ENCODE measurements around the gene ZXDC. TPM values are rescaled to one million over a fixed set of nuclear protein-coding genes. Genes with fewer than 3 reads are reported as not detected.

ZXDC gene
- total RNA-seq, 2 donors from 2014 or later = 26.5 to 27.0 TPM

- no peak for ATAC-seq (replicated peaks)
- Mint-ChIP-seq H3K27ac (no peak overlapping the region), H3K36me3 (ENCODE audit: low read depth) (peaks cover 55% of the 10 kb centered on the region), H3K9me3 (no peaks in the 10 kb centered on the region), H3K4me3 (no peak overlapping the region), H3K4me1 (no peaks in the 10 kb centered on the region), H3K27me3 (no peaks in the 10 kb centered on the region)
Observed at GRCh38 chr3:126449621-126450051, 26.1 kb downstream of the ZXDC start.

GRCh38 chr3:126448893-126449180, 26.9 kb downstream of the ZXDC start:
- no peak overlapping the region for H3K4me3 Mint-ChIP-seq
- H3K27me3 Mint-ChIP-seq = no peaks in the 10 kb centered on the region
- no peak overlapping the region for H3K27ac Mint-ChIP-seq
- peaks cover 49% of the 10 kb centered on the region for H3K36me3 Mint-ChIP-seq (ENCODE audit: low read depth)
- H3K4me1 Mint-ChIP-seq = no peaks in the 10 kb centered on the region
- no peak for ATAC-seq (replicated peaks)
- no peaks in the 10 kb centered on the region for H3K9me3 Mint-ChIP-seq

GRCh38 chr3:126448136-126448892, 27.4 kb downstream of the ZXDC start:
- Mint-ChIP-seq H3K4me1 (no peaks in the 10 kb centered on the region), H3K27me3 (no peaks in the 10 kb centered on the region), H3K27ac (no peak overlapping the region), H3K4me3 (no peak overlapping the region), H3K36me3 (ENCODE audit: low read depth) (peaks cover 45% of the 10 kb centered on the region), H3K9me3 (no peaks in the 10 kb centered on the region)
- no peak for ATAC-seq (replicated peaks)

GRCh38 chr3:126447456-126448106, 28.1 kb downstream of the ZXDC start:
- Mint-ChIP-seq H3K36me3 (ENCODE audit: low read depth) (peaks cover 39% of the 10 kb centered on the region), H3K27ac (no peak overlapping the region), H3K4me3 (no peak overlapping the region), H3K4me1 (no peaks in the 10 kb centered on the region), H3K27me3 (no peaks in the 10 kb centered on the region), H3K9me3 (no peaks in the 10 kb centered on the region)
- no peak for ATAC-seq (replicated peaks)

GRCh38 chr3:126446791-126447190, 28.9 kb downstream of the ZXDC start:
- Mint-ChIP-seq H3K27ac (no peak overlapping the region), H3K4me3 (no peak overlapping the region)

GRCh38 chr3:126446301-126446700, 29.4 kb downstream of the ZXDC start:
- Mint-ChIP-seq H3K4me1 (no peaks in the 10 kb centered on the region), H3K4me3 (no peak overlapping the region), H3K9me3 (no peaks in the 10 kb centered on the region), H3K27ac (no peak overlapping the region), H3K36me3 (ENCODE audit: low read depth) (peaks cover 37% of the 10 kb centered on the region), H3K27me3 (no peaks in the 10 kb centered on the region)
- no peak for ATAC-seq (replicated peaks)

More at GRCh38 chr3:126446791-126447190, 28.9 kb downstream of the ZXDC start:
- Mint-ChIP-seq H3K4me1 (no peaks in the 10 kb centered on the region), H3K27me3 (no peaks in the 10 kb centered on the region), H3K36me3 (ENCODE audit: low read depth) (peaks cover 39% of the 10 kb centered on the region), H3K9me3 (no peaks in the 10 kb centered on the region)
- ATAC-seq (replicated peaks) = no peak

GRCh38 chr3:126445506-126445905, 30.2 kb downstream of the ZXDC start:
- H3K4me1 Mint-ChIP-seq = no peaks in the 10 kb centered on the region
- no peak for ATAC-seq (replicated peaks)
- no peaks in the 10 kb centered on the region for H3K9me3 Mint-ChIP-seq
- H3K36me3 Mint-ChIP-seq (ENCODE audit: low read depth) = peaks cover 32% of the 10 kb centered on the region
- H3K4me3 Mint-ChIP-seq = no peak overlapping the region
- no peaks in the 10 kb centered on the region for H3K27me3 Mint-ChIP-seq
- no peak overlapping the region for H3K27ac Mint-ChIP-seq

GRCh38 chr3:126442856-126443242, 32.8 kb downstream of the ZXDC start:
- no peak overlapping the region for H3K4me3 Mint-ChIP-seq
- no peak overlapping the region for H3K27ac Mint-ChIP-seq
- no peaks in the 10 kb centered on the region for H3K27me3 Mint-ChIP-seq
- no peaks in the 10 kb centered on the region for H3K4me1 Mint-ChIP-seq
- no peak for ATAC-seq (replicated peaks)
- H3K36me3 Mint-ChIP-seq (ENCODE audit: low read depth) = peaks cover 44% of the 10 kb centered on the region
- H3K9me3 Mint-ChIP-seq = no peaks in the 10 kb centered on the region

- H3K36me3 Mint-ChIP-seq (ENCODE audit: low read depth) = peaks cover 47% of the 10 kb centered on the region
- no peak overlapping the region for H3K4me3 Mint-ChIP-seq
- no peak overlapping the region for H3K27ac Mint-ChIP-seq
- H3K4me1 Mint-ChIP-seq = no peaks in the 10 kb centered on the region
- no peaks in the 10 kb centered on the region for H3K9me3 Mint-ChIP-seq
- no peak for ATAC-seq (replicated peaks)
- H3K27me3 Mint-ChIP-seq = no peaks in the 10 kb centered on the region
Observed at GRCh38 chr3:126442094-126442855, 33.4 kb downstream of the ZXDC start.

GRCh38 chr3:126441256-126441880, 34.3 kb downstream of the ZXDC start:
- Mint-ChIP-seq H3K9me3 (no peaks in the 10 kb centered on the region), H3K36me3 (ENCODE audit: low read depth) (peaks cover 56% of the 10 kb centered on the region), H3K27ac (peak overlapping the region; percentile 52), H3K4me1 (no peaks in the 10 kb centered on the region), H3K4me3 (no peak overlapping the region), H3K27me3 (no peaks in the 10 kb centered on the region)
- no peak for ATAC-seq (replicated peaks)

- no peak for ATAC-seq (replicated peaks)
- no peaks in the 10 kb centered on the region for H3K27me3 Mint-ChIP-seq
- H3K4me1 Mint-ChIP-seq = no peaks in the 10 kb centered on the region
- peaks cover 59% of the 10 kb centered on the region for H3K36me3 Mint-ChIP-seq (ENCODE audit: low read depth)
- H3K27ac Mint-ChIP-seq = peak overlapping the region; percentile 52
- no peak overlapping the region for H3K4me3 Mint-ChIP-seq
- H3K9me3 Mint-ChIP-seq = no peaks in the 10 kb centered on the region
Observed at GRCh38 chr3:126440709-126440995, 35.0 kb downstream of the ZXDC start.

GRCh38 chr3:126439968-126440708, 35.6 kb downstream of the ZXDC start:
- Mint-ChIP-seq H3K9me3 (no peaks in the 10 kb centered on the region), H3K36me3 (ENCODE audit: low read depth) (peaks cover 59% of the 10 kb centered on the region), H3K4me1 (no peaks in the 10 kb centered on the region), H3K4me3 (no peak overlapping the region), H3K27me3 (no peaks in the 10 kb centered on the region), H3K27ac (no peak overlapping the region)
- no peak for ATAC-seq (replicated peaks)

- no peaks in the 10 kb centered on the region for H3K9me3 Mint-ChIP-seq
- H3K4me1 Mint-ChIP-seq = peaks cover 3% of the 10 kb centered on the region
- H3K27me3 Mint-ChIP-seq = no peaks in the 10 kb centered on the region
- no peak for ATAC-seq (replicated peaks)
- no peak overlapping the region for H3K4me3 Mint-ChIP-seq
- H3K36me3 Mint-ChIP-seq (ENCODE audit: low read depth) = peaks cover 62% of the 10 kb centered on the region
- no peak overlapping the region for H3K27ac Mint-ChIP-seq
Observed at GRCh38 chr3:126439346-126439967, 36.2 kb downstream of the ZXDC start.

- Mint-ChIP-seq H3K9me3 (no peaks in the 10 kb centered on the region), H3K36me3 (ENCODE audit: low read depth) (peaks cover 64% of the 10 kb centered on the region), H3K27me3 (no peaks in the 10 kb centered on the region), H3K4me3 (no peak overlapping the region), H3K4me1 (peaks cover 5% of the 10 kb centered on the region), H3K27ac (no peak overlapping the region)
- ATAC-seq (replicated peaks) = no peak
Observed at GRCh38 chr3:126438746-126439145, 36.9 kb downstream of the ZXDC start.
